Neural progenitor cell (in vitro differentiated cells): ENCODE measurements around the gene DSCAML1.

Experiments
- CTCF ChIP-seq: fragments of 200-600 bp; sonication (generic); IDR thresholded peaks from 2 replicates; pipeline ENCODE4 v1.5.1; 2017; ENCODE audit warnings: antibody characterized with exemption, mild to moderate bottlenecking
- EZH2phosphoT487 ChIP-seq: fragments of 200-600 bp; sonication (generic); IDR thresholded peaks from 2 replicates; pipeline ENCODE4 v1.6.1; 2017; ENCODE audit warnings: antibody characterized with exemption

- TF ChIP-seq CTCF (no peak), EZH2phosphoT487 (no peak)
Measured at GRCh38 chr11:117488996-117489952, 307.7 kb downstream of the DSCAML1 start.
